ENCODE data around the gene PLA2G2D.
"Not testable (repeated sequence)": the region's sequence is repeated elsewhere in the genome, so short reads cannot be mapped to it uniquely, and the experiment has no call there.

The PLA2G2D gene

GRCh38 chr1:20142001-20142710 is 22.8 kb upstream of the PLA2G2D start:
- DNase-seq = no peak

- DNase-seq = no peak
Observed at GRCh38 chr1:20141466-20141865, 22.1 kb upstream of the PLA2G2D start.

GRCh38 chr1:20141001-20141400 is 21.7 kb upstream of the PLA2G2D start:
- no peak for DNase-seq

GRCh38 chr1:20139776-20140612 is 20.7 kb upstream of the PLA2G2D start:
- no peak for DNase-seq

GRCh38 chr1:20138961-20139550 is 19.7 kb upstream of the PLA2G2D start, which contains the start of gene PLA2G2F:
Gene PLA2G2F, plus strand, starts transcription at chr1:20139323. Its CDS starts 105 bp downstream, at chr1:20139428.
- DNase-seq = no peak

DNA sequence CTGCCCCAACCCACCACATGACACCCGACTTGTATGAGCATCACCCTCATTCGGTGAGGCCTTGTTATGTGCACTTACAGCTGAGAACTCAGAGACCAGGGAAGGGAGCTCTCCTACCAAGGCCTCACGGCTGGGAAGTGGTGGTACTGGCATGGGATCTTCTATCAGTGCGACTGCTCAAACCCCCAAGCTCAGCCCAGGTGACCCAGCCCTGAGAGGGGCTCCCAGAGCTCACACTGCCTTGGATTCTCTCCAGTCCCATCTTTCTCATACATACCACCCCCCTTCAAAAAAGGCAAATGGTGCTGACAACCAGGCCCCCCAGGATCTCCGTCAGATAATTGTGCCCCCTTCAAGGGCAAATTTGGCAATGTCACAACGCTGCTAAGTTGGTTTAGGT is 19.0 kb upstream of the PLA2G2D start:
- DNase-seq = no peak

DNA sequence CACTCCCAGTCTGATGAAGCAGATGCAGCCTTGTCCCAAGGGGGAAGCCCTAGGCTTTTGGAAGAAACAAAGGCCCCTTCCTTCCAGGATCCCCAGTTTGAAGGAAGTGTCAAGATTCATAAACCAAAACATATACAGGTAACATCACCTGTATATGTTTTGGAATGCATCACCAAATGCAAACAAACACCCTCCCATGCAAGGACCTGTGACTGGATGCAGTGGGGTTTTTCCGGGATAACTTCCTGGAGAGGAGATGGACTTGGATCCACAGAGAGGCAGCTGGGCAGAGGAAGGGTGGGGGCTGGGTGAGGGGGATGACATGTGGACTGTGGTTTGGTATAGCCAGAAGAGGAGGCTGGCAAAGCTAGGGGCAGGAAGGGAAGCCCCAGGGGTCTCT is 18.3 kb upstream of the PLA2G2D start:
- no peak for DNase-seq

- DNase-seq = no peak
Observed at GRCh38 chr1:20137055-20137454, 17.7 kb upstream of the PLA2G2D start.

DNA sequence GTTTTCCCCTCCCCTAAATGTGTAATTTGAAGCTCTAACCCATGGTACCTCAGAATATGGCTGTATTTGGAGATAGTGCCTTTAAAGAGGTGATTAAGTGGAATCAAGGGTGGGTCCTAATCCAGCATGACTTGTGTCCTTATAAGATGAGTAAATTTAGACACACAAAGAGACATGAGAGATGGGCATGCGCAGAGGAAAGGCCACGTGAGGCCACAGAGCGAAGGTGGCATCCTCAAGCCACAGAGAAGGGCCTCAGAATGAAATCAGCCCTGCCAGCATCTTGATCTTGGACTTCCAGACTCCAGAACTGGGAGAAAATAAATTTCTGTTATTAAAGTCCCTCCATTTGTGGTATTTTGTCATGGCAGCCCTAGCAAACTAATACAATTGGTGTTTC is 16.9 kb upstream of the PLA2G2D start:
- no peak for DNase-seq

- no peak for DNase-seq
Observed at GRCh38 chr1:20134995-20135394, 15.7 kb upstream of the PLA2G2D start.

DNA sequence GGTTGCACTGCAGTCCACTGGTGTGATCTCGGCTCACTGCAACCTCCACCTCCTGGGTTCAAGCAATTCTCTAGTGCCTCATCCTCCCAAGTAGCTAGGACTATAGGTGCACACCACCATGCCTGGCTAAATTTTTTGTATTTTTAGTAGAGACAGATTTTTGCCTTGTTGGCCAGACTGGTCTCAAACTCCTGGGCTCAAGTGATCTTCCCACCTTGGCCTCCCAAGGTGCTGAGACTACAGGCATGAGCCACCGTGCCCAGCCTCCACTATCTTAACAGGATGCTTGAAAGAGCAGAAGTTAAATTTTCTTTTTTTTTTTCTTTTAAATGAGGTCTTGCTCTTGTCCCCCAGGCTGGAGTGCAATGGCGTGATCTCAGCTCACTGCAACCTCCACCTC is 11.2 kb upstream of the PLA2G2D start:
- DNase-seq = not testable (repeated sequence)

GRCh38 chr1:20126806-20127440 is 7.6 kb upstream of the PLA2G2D start:
- DNase-seq = no peak

- no peak for DNase-seq
Observed at GRCh38 chr1:20126041-20126805, 6.9 kb upstream of the PLA2G2D start.

DNA sequence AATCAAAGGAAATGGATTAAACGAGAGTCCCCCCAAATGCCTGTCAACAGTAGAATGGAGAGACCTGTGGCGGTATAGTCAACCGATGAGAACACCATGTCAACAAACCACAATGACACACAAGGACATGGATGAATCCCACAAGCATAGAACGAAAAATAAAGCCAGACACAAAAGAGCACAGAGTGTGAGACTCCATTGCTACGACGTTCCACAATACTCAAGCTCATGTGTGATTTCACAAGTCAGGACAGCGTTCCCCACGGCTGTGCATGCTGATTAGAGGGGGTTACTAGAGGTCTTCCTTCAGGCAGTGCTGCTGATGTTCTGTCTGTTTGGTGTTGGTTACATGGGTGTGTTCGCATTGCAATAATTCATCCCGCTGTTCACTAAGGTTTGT is 5.8 kb upstream of the PLA2G2D start:
- no peak for DNase-seq

GRCh38 chr1:20124456-20125057 is 5.2 kb upstream of the PLA2G2D start:
- no peak for DNase-seq

DNA sequence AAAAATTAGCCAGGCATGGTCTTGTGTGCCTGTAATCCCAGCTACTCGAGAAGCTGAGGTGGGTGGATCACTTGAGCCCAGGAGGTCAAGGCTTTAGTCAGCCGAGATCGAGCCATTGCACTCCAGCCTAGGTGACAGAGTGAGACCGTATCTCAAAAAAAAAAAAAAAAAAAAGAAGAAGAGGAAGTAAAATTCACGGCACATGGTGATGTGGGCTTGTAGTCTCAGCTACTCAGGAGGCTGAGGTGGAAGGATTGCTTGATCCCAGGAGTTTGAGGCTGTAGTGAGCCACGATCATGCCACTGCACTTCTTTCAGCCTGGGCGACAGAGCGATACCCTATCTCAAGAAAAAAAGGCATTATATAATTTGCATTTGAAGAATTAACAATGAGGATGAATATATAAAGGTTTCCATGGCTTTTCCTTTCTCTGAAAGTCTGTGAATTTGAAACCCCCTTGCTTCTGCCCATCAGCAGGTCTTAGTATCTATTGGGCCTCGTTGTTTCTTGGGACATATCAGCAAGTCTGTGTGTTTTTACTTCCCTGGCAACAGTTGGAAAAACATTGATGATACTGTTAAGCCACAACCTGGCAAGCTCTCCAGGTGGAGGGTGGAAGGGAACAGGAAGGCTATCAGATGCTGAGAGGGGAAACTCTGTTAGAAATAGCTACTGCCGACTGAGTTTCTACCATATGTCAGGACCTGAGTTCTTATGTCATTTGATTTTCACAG is 4.6 kb upstream of the PLA2G2D start:
- DNase-seq = no peak

- DNase-seq = no peak
Observed at GRCh38 chr1:20120796-20121195, 1.5 kb upstream of the PLA2G2D start.

DNA sequence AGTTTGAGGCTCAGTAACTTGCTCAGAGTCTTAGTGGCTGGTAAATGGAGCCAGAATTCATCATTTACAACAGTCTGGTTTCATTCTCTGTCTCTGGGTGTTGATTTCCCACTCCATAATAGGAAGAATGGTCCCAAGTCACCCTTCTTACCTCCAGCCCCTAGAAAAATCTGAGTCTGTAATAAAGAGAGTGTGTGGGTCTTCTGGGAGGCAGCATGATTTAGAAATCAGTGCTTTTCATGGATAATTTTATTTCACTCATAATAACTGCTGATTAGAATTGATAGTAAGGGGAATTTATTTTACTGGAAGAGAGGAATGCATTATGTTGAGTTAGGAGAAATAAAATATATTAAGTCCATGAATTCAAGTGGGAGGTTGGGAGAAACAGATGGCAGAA is 2.1 kb downstream of the PLA2G2D start:
- no peak for DNase-seq

DNA sequence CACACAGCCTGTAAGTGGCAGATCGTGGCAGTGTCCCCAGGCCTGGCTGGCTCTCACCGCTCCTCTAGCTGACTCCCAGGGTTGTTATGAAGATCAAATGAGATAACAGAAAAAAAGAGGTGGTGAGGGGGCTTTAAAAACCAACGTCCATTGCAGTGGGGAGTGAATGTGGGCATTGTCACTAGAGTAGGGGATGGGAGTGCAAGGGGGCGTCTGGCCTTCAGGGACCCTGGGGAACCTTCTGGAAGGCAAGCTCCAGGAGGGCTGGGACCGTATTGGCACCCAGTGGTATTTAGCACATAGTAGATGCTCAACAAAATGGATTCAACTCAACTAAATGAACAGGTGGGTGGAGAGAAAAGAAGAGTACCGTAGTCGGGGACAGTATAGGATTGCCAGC is 3.4 kb downstream of the PLA2G2D start:
- no peak for DNase-seq

DNA sequence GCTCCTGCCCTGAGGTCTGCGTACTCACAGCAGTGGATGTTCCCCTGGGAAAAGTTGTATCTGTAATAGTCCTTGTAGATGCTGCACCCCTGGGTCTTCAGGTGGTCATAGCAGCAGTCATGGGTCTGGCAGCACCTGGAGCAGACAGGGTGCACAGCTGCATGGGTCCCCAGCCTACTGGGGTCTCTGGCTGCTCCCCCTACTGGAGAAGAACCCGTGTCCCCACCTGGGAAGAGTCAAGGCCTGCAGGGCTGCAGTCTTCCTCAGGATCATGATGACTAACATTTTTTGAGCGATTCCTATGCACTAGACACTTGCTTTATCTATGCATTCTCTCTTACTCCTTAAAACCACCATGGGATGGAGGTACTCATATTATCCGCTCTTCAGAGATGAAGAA is 3.9 kb downstream of the PLA2G2D start:
- DNase-seq = no peak

DNA sequence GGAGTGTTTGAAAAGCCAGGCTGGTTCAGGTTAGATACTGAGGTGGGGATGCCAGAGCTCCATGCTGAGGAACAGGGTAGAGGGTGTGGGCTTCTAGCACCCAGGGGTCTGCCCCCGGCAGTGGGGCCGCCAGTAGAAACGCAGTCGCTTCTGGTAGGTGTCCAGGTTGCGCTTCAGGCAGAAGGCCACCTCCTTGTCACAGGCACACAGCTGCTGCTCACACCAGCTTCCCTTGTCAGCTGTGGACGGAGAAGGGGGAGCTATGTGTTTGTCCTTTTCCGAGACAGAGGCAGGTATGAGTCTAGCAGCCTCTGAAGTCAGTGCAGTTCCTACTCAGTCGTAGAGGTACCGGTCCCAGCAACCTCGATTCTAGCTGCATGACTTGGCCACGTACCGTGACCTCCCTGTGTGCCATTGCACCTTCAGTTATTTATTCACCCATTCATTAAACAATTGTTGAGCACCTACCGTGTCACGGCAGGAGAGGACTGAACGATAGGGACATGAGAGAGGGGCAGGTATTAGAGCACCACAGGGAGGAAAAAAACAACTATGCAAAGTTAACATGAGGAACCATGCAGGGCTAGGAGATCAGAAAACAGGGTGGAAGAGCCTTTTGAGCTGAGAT is 5.2 kb downstream of the PLA2G2D start:
- no peak for DNase-seq

Data from GDM1 (cell line).